ENCODE data around the gene TMEM255B. TPM values are rescaled to one million over a fixed set of nuclear protein-coding genes. Genes with fewer than 3 reads are reported as not detected.

Gene TMEM255B
- total and polyA plus RNA-seq, 9 of the 15 experiments (the other 6 are each of a cell fraction or from before 2014, with no cell fraction given), result 0.01 to 0.75 (median 0.23) TPM

- TF ChIP-seq ZFP1 (CRISPR knock-in tag; IDR thresholded peaks at IDR 0.05), result no peak
- TF ChIP-seq ETV5 (CRISPR knock-in tag; IDR thresholded peaks at IDR 0.05; ENCODE audit: low read depth), result no peak
- TF ChIP-seq RREB1 (CRISPR knock-in tag; IDR thresholded peaks at IDR 0.05), result no peak
- TF ChIP-seq EGR1 (conservative IDR thresholded peaks at IDR 0.05), result no peak
- TF ChIP-seq HIVEP1 (CRISPR knock-in tag; IDR thresholded peaks at IDR 0.05), result no peak
- TF ChIP-seq CTBP1 (IDR thresholded peaks at IDR 0.05; ENCODE audit: borderline replicate concordance), result peak; percentile 44; the same call in 1 of the 2 replicates
- no peak for TF ChIP-seq MTF1 (CRISPR knock-in tag; IDR thresholded peaks at IDR 0.05; ENCODE audit: borderline replicate concordance)
- TF ChIP-seq NRF1 (conservative IDR thresholded peaks at IDR 0.05 in 1 of 2, IDR thresholded peaks at IDR 0.05 in 1 of 2), result no peak
- peak; percentile 45; the same call in 1 of the 2 replicates for TF ChIP-seq CREB1 (IDR thresholded peaks at IDR 0.05)
- TF ChIP-seq CREB1 (CRISPR knock-in tag; IDR thresholded peaks at IDR 0.05), result peak; percentile 64
- no peak for TF ChIP-seq TRIM25 (IDR thresholded peaks at IDR 0.05; ENCODE audit: borderline replicate concordance)
- no peak for TF ChIP-seq ZBTB49 (CRISPR knock-in tag; IDR thresholded peaks at IDR 0.05; ENCODE audit: borderline replicate concordance)
- TF ChIP-seq HDAC6 (IDR thresholded peaks at IDR 0.05; ENCODE audit: low read depth, low read length), result no peak
- TF ChIP-seq ATF7 (IDR thresholded peaks at IDR 0.05), result no peak
These were observed 27.3 kb downstream of the TMEM255B start (continued) for GRCh38 chr13:113786262-113786841.
